Loucy (cell line): Measurements from ENCODE around the gene RGS5.

Experiments
- CTCF ChIP-seq: fragments of 200-600 bp; sonication (generic); conservative IDR thresholded peaks from 2 replicates; pipeline ENCODE4 v1.5.1; 2014; ENCODE audit warnings: mild to moderate bottlenecking, antibody characterized with exemption, low read length
- EZH2phosphoT487 ChIP-seq: fragments of 200-600 bp; IDR thresholded peaks from 2 replicates; pipeline ENCODE4 v1.6.1; 2018; ENCODE audit warnings: antibody characterized with exemption, mild to moderate bottlenecking, moderate library complexity, borderline replicate concordance

- no peak for TF ChIP-seq CTCF
- no peak for TF ChIP-seq EZH2phosphoT487
These were observed 28.1 kb upstream of the RGS5 start for GRCh38 chr1:163230827-163231226.
